ENCODE data around the gene LFNG. TPM values are rescaled to one million over a fixed set of nuclear protein-coding genes. Genes with fewer than 3 reads are reported as not detected.
A peak's percentile ranks its signal among the peaks of the same experiment; 100 is the strongest.

LFNG gene
- total and polyA plus RNA-seq, 3 experiments from 2014 or later, result 2.0 to 30.8 (median 28.0) TPM

DNA sequence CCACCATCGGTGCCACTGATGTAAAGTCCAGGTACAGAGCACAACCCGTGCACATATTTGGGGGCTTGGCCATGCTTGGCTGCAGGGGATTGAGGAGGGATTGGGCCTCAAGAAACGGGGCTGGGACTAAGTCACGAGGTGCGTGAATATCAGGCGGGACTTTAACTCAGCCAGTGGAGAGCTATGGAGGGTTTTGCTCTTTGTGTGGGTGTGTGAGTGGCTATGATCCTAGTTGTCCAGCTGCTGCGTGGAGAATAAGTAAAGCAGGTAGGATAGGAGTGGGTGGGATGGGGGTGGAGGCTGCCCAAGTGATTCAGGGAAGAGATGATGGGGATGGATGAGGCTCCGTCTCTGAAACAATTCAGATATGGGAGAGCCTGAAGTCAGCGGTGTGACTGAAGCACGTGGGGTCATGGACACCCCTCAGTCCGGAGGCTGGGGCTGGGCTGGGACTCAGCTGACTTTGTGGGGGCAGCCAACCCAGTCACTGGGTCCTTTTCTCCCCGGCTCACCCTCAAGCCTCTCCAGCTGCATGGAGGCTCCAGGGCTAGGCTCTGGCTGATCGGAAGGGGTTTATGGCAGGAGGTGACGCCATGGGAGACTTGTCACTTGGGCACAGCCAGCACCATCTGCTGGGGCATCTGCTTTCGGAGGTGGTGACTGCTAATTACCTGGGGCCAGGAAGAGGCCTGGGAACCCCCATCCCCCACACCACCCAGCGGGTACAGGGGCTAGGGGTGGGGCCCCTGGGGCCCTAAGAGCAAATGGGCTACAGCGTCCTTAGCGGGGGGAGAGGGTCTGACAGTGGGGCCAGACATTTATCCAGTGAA lies 1.7 kb upstream of the LFNG start:
- DNase-seq, result peak in 1 of 5 donors; percentile 25
- peaks cover 37% of the 10 kb centered on the region for H3K4me1 ChIP-seq (ENCODE audit: insufficient read depth, low read length)
- no peaks in the 10 kb centered on the region for H3K27me3 ChIP-seq (ENCODE audit: insufficient read depth, low read length, poor library complexity, severe bottlenecking)
- H3K27ac Mint-ChIP-seq, result peak overlapping the region; percentile 6 to 93 (median 76)
- H3K9me3 ChIP-seq (ENCODE audit: low read length), result no peaks in the 10 kb centered on the region
- H3K36me3 ChIP-seq (ENCODE audit: insufficient read depth, low read length), result no peaks in the 10 kb centered on the region
- H3K36me3 Mint-ChIP-seq, result peaks cover 0 to 22% (median 0%) of the 10 kb centered on the region in 3 donors
- H3K4me1 Mint-ChIP-seq, result peaks cover 23 to 49% (median 26%) of the 10 kb centered on the region in 3 donors
- no peak overlapping the region for H3K4me3 ChIP-seq (ENCODE audit: low read length)
- peaks cover 0 to 1% of the 10 kb centered on the region in 2 donors for H3K27me3 Mint-ChIP-seq
- no peaks in the 10 kb centered on the region for H3K9me3 Mint-ChIP-seq
- no peak overlapping the region for H3K27ac ChIP-seq (ENCODE audit: low read depth, low read length)
- peak overlapping the region; percentile 74 to 91 (median 83) for H3K4me3 Mint-ChIP-seq
- ChIA-PET POLR2A (interaction anchor here (0.6 kb wide), 1 partner anchor 152 kb away, joined by 4 read pairs; no protein-coding TSS in a partner anchor), CTCF (no interaction called here)

DNA sequence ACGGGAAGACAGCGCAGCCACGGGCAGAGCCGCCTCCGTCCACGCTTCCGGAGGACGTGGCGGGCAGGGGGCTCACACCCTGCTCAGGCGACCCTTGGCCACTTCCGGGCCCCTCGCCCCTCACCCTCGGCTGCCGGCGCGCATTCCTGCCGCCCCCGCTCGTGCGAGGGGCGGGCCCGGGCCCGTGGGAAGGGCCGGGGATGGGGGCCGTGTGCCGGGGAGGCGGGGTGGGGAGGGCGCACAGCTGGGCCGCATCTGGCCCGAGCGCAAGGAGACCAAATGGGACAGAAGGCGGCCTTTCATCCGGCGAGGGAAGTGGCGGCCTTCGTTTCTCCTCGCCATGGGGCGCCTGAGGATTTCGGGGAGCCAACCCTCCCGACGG lies 846 bp upstream of the LFNG start:
- H3K4me3 ChIP-seq (ENCODE audit: low read length), result peak overlapping the region; percentile 68
- POLR2A ChIA-PET, result interaction anchor here (1.0 kb wide), 1 partner anchor 11 kb away, joined by 4 read pairs; no protein-coding TSS in a partner anchor
- H3K27me3 Mint-ChIP-seq, result peaks cover 0 to 1% of the 10 kb centered on the region in 2 donors
- CTCF ChIA-PET, result interaction anchor here (0.5 kb wide), 1 partner anchor 42 kb away, joined by 3 read pairs; no protein-coding TSS in a partner anchor
- H3K9me3 Mint-ChIP-seq, result no peaks in the 10 kb centered on the region
- H3K4me1 ChIP-seq (ENCODE audit: insufficient read depth, low read length), result peaks cover 37% of the 10 kb centered on the region
- no peak overlapping the region for H3K27ac ChIP-seq (ENCODE audit: low read depth, low read length)
- H3K4me1 Mint-ChIP-seq, result peaks cover 22 to 45% (median 27%) of the 10 kb centered on the region in 3 donors
- peaks cover 0 to 27% (median 0%) of the 10 kb centered on the region in 3 donors for H3K36me3 Mint-ChIP-seq
- H3K27me3 ChIP-seq (ENCODE audit: insufficient read depth, low read length, poor library complexity, severe bottlenecking), result no peaks in the 10 kb centered on the region
- peak overlapping the region in 7 of 8 donors; percentile 35 to 87 (median 79) for H3K27ac Mint-ChIP-seq
- DNase-seq, result no peak
- no peaks in the 10 kb centered on the region for H3K9me3 ChIP-seq (ENCODE audit: low read length)
- H3K36me3 ChIP-seq (ENCODE audit: insufficient read depth, low read length), result no peaks in the 10 kb centered on the region
- peak overlapping the region; percentile 78 to 92 (median 83) for H3K4me3 Mint-ChIP-seq

DNA sequence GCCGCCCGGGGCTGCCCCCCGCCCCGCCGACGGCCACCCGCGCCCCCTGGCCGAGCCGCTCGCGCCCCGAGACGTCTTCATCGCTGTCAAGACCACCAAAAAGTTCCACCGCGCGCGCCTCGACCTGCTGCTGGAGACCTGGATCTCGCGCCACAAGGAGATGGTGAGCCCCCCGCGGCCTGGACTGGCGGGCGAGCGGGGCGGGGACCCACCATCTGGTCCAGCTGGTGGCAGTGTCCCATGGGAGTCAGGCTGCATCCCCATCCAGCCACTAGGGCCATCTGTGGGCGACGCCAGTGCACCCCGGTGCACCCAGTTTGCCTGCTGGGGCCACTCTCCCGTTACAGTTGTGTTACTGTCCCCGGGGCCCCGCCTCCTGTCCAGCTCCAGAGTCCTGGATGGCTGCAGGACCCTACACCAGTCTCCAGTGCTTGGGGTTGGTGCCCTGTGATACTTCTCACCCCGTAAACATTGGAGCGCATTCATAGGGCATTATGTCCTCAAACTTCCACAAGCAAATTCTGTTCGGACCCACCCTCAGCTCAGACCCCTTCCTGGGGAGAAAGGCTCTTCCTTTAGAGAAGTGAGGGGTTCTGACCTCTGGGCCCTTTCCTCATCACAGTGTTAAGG lies 672 bp downstream of the LFNG start:
- Histone ChIP-seq H3K9me3 (ENCODE audit: low read length) (no peaks in the 10 kb centered on the region), H3K27me3 (ENCODE audit: insufficient read depth, low read length, poor library complexity, severe bottlenecking) (no peaks in the 10 kb centered on the region), H3K4me1 (ENCODE audit: insufficient read depth, low read length) (peaks cover 47% of the 10 kb centered on the region), H3K27ac (ENCODE audit: low read depth, low read length) (peak overlapping the region; percentile 31), H3K4me3 (ENCODE audit: low read length) (peak overlapping the region; percentile 77), H3K36me3 (ENCODE audit: insufficient read depth, low read length) (no peaks in the 10 kb centered on the region)
- ChIA-PET CTCF (interaction anchor here (0.7 to 2.6 kb wide), 5 partner anchors 9 to 69 kb away, joined by 3 to 8 read pairs (median 4); partner anchors contain the start of gene IQCE), POLR2A (interaction anchor here (1.2 to 2.9 kb wide), 3 partner anchors 9 to 13 kb away, joined by 3 to 25 read pairs (median 5); no protein-coding TSS in a partner anchor)
- peak overlapping the region; percentile 66 to 97 (median 92) for H3K27ac Mint-ChIP-seq
- peaks cover 0 to 31% (median 0%) of the 10 kb centered on the region in 3 donors for H3K36me3 Mint-ChIP-seq
- H3K27me3 Mint-ChIP-seq, result peaks cover 0 to 1% of the 10 kb centered on the region in 2 donors
- peak overlapping the region; percentile 96 to 99 (median 98) for H3K4me3 Mint-ChIP-seq
- peaks cover 22 to 51% (median 27%) of the 10 kb centered on the region in 3 donors for H3K4me1 Mint-ChIP-seq
- no peaks in the 10 kb centered on the region for H3K9me3 Mint-ChIP-seq
- DNase-seq, result no peak

DNA sequence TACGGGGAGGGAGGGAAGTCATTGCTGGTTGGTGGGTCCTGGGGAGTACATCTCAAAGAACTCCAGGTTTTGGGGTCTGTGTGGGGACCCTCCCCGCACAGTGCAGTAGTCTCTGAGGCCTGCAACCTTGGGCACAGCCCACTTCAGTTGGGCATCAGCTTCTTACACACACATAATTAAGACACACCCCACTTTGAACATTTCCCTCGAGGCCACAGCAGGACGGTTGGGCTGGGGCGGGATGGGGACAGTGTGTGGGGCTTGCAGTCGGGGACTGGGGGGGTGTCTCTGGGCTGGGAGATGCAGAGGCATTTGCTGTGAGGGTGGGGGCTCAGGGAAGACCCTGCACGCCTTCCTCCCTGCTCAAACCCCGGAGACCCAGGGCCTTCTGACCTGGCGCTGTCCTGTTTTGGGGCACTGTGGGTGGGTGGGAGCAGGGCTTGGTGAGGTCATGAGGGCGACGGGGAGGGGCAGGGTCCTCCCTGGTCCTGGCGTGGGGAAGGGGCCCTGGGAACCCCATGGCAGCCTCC lies 1.3 kb downstream of the LFNG start:
- DNase-seq, result no peak
- Mint-ChIP-seq H3K4me1 (peaks cover 22 to 55% (median 30%) of the 10 kb centered on the region in 3 donors), H3K4me3 (peak overlapping the region; percentile 96 to 99 (median 98)), H3K27me3 (peaks cover 0 to 1% of the 10 kb centered on the region in 2 donors), H3K9me3 (no peaks in the 10 kb centered on the region), H3K36me3 (peaks cover 0 to 35% (median 0%) of the 10 kb centered on the region in 3 donors), H3K27ac (peak overlapping the region; percentile 66 to 97 (median 92))
- no peaks in the 10 kb centered on the region for H3K36me3 ChIP-seq (ENCODE audit: insufficient read depth, low read length)
- ChIA-PET POLR2A (interaction anchor here (1.2 to 2.9 kb wide), 3 partner anchors 10 to 13 kb away, joined by 3 to 25 read pairs (median 5); no protein-coding TSS in a partner anchor), CTCF (interaction anchor here (1.0 to 2.6 kb wide), 4 partner anchors 10 to 69 kb away, joined by 3 to 8 read pairs (median 6); partner anchors contain the start of gene IQCE)
- H3K27ac ChIP-seq (ENCODE audit: low read depth, low read length), result peak overlapping the region; percentile 31
- H3K9me3 ChIP-seq (ENCODE audit: low read length), result no peaks in the 10 kb centered on the region
- H3K27me3 ChIP-seq (ENCODE audit: insufficient read depth, low read length, poor library complexity, severe bottlenecking), result no peaks in the 10 kb centered on the region
- H3K4me3 ChIP-seq (ENCODE audit: low read length), result peak overlapping the region; percentile 77
- H3K4me1 ChIP-seq (ENCODE audit: insufficient read depth, low read length), result peaks cover 53% of the 10 kb centered on the region

DNA sequence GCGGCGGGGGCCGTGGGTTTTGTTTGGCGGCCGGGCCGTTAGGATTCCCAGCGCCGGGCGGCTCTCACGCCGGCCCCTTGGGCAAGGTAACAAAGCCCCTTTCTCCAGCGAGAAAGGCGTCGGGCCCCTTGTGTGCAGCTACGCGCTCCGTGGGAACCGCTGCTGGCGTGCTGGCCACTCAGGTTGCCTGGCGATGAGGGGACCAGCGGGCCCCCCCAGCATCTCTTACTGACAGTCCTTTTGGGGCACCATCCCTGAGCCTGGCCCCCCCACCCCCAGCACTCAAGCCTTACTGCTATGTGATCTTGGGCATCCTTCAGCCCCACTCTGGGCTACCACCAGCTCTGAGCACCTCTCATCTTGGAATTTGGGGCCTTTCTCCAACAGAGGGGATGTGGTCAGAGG lies 1.8 kb downstream of the LFNG start:
- peak overlapping the region; percentile 40 for H3K27ac ChIP-seq (ENCODE audit: low read depth, low read length)
- no peaks in the 10 kb centered on the region for H3K27me3 ChIP-seq (ENCODE audit: insufficient read depth, low read length, poor library complexity, severe bottlenecking)
- H3K9me3 Mint-ChIP-seq, result no peaks in the 10 kb centered on the region
- ChIA-PET POLR2A (interaction anchor here (1.2 to 2.9 kb wide), 4 partner anchors 9 to 47 kb away, joined by 4 to 25 read pairs (median 8); no protein-coding TSS in a partner anchor), CTCF (interaction anchor here (0.7 to 2.6 kb wide), 5 partner anchors 10 to 70 kb away, joined by 3 to 8 read pairs (median 7); partner anchors contain the start of gene IQCE)
- H3K27ac Mint-ChIP-seq, result peak overlapping the region; percentile 91 to 100 (median 96)
- H3K4me1 Mint-ChIP-seq, result peaks cover 22 to 57% (median 30%) of the 10 kb centered on the region in 3 donors
- H3K27me3 Mint-ChIP-seq, result peaks cover 0 to 1% of the 10 kb centered on the region in 2 donors
- peaks cover 58% of the 10 kb centered on the region for H3K4me1 ChIP-seq (ENCODE audit: insufficient read depth, low read length)
- H3K9me3 ChIP-seq (ENCODE audit: low read length), result no peaks in the 10 kb centered on the region
- peaks cover 2% of the 10 kb centered on the region for H3K36me3 ChIP-seq (ENCODE audit: insufficient read depth, low read length)
- peaks cover 0 to 40% (median 0%) of the 10 kb centered on the region in 3 donors for H3K36me3 Mint-ChIP-seq
- peak overlapping the region; percentile 96 to 99 (median 98) for H3K4me3 Mint-ChIP-seq
- DNase-seq, result no peak
- peak overlapping the region; percentile 77 for H3K4me3 ChIP-seq (ENCODE audit: low read length)

DNA sequence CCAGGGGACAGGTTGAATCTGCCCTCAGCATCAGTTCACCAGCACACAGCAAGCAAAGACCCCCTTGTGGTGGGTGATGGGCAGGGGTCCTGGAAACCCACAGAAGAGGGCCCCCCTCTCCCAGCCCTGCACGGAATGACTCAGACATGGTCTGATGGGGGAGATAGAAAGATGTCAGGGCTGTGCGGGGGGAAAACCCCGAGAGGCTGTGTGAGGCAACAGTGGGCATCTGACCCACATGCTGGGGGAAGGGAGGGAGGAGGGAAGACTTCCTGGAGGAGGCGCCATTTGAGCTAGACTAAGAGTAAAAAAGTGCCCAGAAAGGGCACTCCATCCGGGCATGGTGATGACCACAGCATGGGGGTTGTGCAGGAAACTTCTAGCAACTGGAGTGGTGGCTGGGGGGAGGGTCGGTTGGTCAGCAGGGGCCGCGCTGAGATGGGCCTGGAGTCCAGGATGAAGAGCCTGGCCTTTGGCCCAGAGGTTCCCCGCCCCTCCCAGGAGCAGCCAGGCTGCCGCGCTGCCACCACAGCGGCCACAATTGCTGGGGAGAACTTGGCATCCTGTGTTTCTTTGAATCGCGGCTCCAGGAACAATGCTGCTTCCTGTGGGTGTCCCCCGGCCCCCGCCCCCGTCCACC lies 2.5 kb downstream of the LFNG start:
- Histone ChIP-seq H3K9me3 (ENCODE audit: low read length) (no peaks in the 10 kb centered on the region), H3K27me3 (ENCODE audit: insufficient read depth, low read length, poor library complexity, severe bottlenecking) (no peaks in the 10 kb centered on the region), H3K36me3 (ENCODE audit: insufficient read depth, low read length) (peaks cover 9% of the 10 kb centered on the region), H3K4me1 (ENCODE audit: insufficient read depth, low read length) (peaks cover 66% of the 10 kb centered on the region), H3K4me3 (ENCODE audit: low read length) (peak overlapping the region; percentile 77), H3K27ac (ENCODE audit: low read depth, low read length) (peak overlapping the region; percentile 40)
- Mint-ChIP-seq H3K36me3 (peaks cover 0 to 48% (median 0%) of the 10 kb centered on the region in 3 donors), H3K4me3 (peak overlapping the region; percentile 96 to 99 (median 98)), H3K27me3 (peaks cover 0 to 1% of the 10 kb centered on the region in 2 donors), H3K4me1 (peaks cover 23 to 64% (median 31%) of the 10 kb centered on the region in 3 donors), H3K27ac (peak overlapping the region; percentile 91 to 100 (median 96)), H3K9me3 (no peaks in the 10 kb centered on the region)
- POLR2A ChIA-PET, result interaction anchor here (1.2 to 2.9 kb wide), 3 partner anchors 8 to 47 kb away, joined by 4 to 25 read pairs (median 12); no protein-coding TSS in a partner anchor
- CTCF ChIA-PET, result interaction anchor here (0.7 to 2.6 kb wide), 4 partner anchors 11 to 37 kb away, joined by 3 to 8 read pairs (median 5); partner anchors contain the start of gene IQCE
- DNase-seq, result peak; percentile 59 to 86 (median 72)

Data from CD8-positive, alpha-beta memory T cell (primary cell).